H1 (cell line): ENCODE data around the gene SERPINB12. TPM values are rescaled to one million over a fixed set of nuclear protein-coding genes. Genes with fewer than 3 reads are reported as not detected.

ENCODE experiments used
- CTCF ChIA-PET: fragments of 300-600 bp; sonication (Branson Sonifier 250); formaldehyde crosslinking; loops from one replicate; lab custom pipeline; 2021; ENCODE audit not compliant: partially characterized antibody; lab: Charles Lee
- POLR2A ChIA-PET: fragments of 300-600 bp; sonication (Branson Sonifier 250); formaldehyde crosslinking; loops from one replicate; lab custom pipeline; 2021; ENCODE audit warnings: inconsistent platforms; ENCODE audit not compliant: partially characterized antibody; lab: Charles Lee
- DNase-seq, 2 experiments: peaks; one replicate each; pipeline versions ENCODE4 v3.0.0 to v3.0.0-alpha.2; 2010 to 2022; ENCODE audit warnings: low spot score in 2 of 2, low read depth in 1 of 2, mixed read lengths in 1 of 2
- FAIRE-seq: peaks from 2 replicates; lab custom pipeline; 2011; peaks lifted over from hg19 to GRCh38; lab: Jason Lieb, UNC
- H2AFZ ChIP-seq: 2 replicates; pipeline ENCODE4 v1.8.1; 2012; ENCODE audit warnings: low read length, inconsistent platforms
- H2AK5ac ChIP-seq: 2 replicates; pipeline ENCODE4 v1.6.1; 2013; ENCODE audit warnings: low read depth, low read length
- H2BK120ac ChIP-seq: replicated peaks from 2 replicates; pipeline ENCODE3; 2013; ENCODE audit warnings: low read depth, low read length, inconsistent platforms
- H2BK12ac ChIP-seq: 2 replicates; pipeline ENCODE4 v1.6.1; 2013; ENCODE audit warnings: low read depth, low read length
- H2BK15ac ChIP-seq: 2 replicates; pipeline ENCODE4 v1.6.1; 2013; ENCODE audit warnings: low read length
- H2BK20ac ChIP-seq: 2 replicates; pipeline ENCODE4 v1.6.1; 2013; ENCODE audit warnings: low read length
- H2BK5ac ChIP-seq: 2 replicates; pipeline ENCODE4 v1.6.1; 2013; ENCODE audit warnings: low read depth, low read length
- H3K14ac ChIP-seq: 2 replicates; pipeline ENCODE4 v1.6.1; 2013; ENCODE audit warnings: inconsistent platforms; ENCODE audit not compliant: insufficient read length
- H3K18ac ChIP-seq: 2 replicates; pipeline ENCODE4 v1.6.1; 2013; ENCODE audit warnings: low read length; ENCODE audit errors: extremely low read depth
- H3K23ac ChIP-seq: 2 replicates; pipeline ENCODE4 v1.6.1; 2013; ENCODE audit warnings: inconsistent platforms; ENCODE audit not compliant: insufficient read length
- H3K23me2 ChIP-seq: 2 replicates; pipeline ENCODE4 v1.6.1; 2013; ENCODE audit warnings: low read depth, low read length
- H3K27ac ChIP-seq: 2 replicates; pipeline ENCODE4 v1.6.1; 2011; ENCODE audit warnings: low read depth, low read length, inconsistent platforms
- H3K27me3 ChIP-seq, 4 experiments: replicated peaks in 1 of 4; 1 replicate in 1 of 4; 2 replicates in 3 of 4; pipeline versions ENCODE4 v1.6.1 to v1.8.1; 2011 to 2013; ENCODE audit warnings: low read length in 3 of 4, mild to moderate bottlenecking in 3 of 4, inconsistent platforms in 2 of 4, mixed read lengths in 2 of 4, moderate library complexity in 1 of 4; ENCODE audit not compliant: control insufficient read depth in 3 of 4, insufficient read depth in 3 of 4; ENCODE audit errors: extremely low read depth in 1 of 4
- H3K36me3 ChIP-seq, 4 experiments: 2 replicates each; pipeline versions ENCODE4 v1.6.1 to v1.8.1; 2011 to 2013; ENCODE audit warnings: mild to moderate bottlenecking in 4 of 4, low read length in 3 of 4, moderate library complexity in 2 of 4, control low read depth in 1 of 4, inconsistent platforms in 1 of 4; ENCODE audit not compliant: insufficient read depth in 4 of 4, control insufficient read depth in 2 of 4
- H3K4ac ChIP-seq: replicated peaks from 2 replicates; pipeline ENCODE3; 2013; ENCODE audit warnings: low read length, low read depth, mixed read lengths, inconsistent platforms; ENCODE audit not compliant: insufficient read length
- H3K4me1 ChIP-seq, 4 experiments: replicated peaks in 1 of 4; 1 replicate in 1 of 4; 2 replicates in 3 of 4; pipeline versions ENCODE4 v1.6.1 to v1.8.1; 2011 to 2013; ENCODE audit warnings: low read length in 3 of 4, inconsistent platforms in 2 of 4, mixed read lengths in 1 of 4; ENCODE audit not compliant: insufficient read depth in 4 of 4, control insufficient read depth in 3 of 4
- H3K4me2 ChIP-seq, 2 experiments: 2 replicates each; pipeline versions ENCODE4 v1.6.1 to v1.8.1; 2011 to 2013; ENCODE audit warnings: low read depth in 2 of 2, low read length in 2 of 2, control low read depth in 1 of 2, inconsistent platforms in 1 of 2, mild to moderate bottlenecking in 1 of 2; ENCODE audit not compliant: insufficient read depth in 1 of 2
- H3K4me3 ChIP-seq, 4 experiments: fragments of 200-600, 300-600 bp in 1 of 4; sonication (generic), shearing (Covaris generic), sonication (Bioruptor Twin) in 1 of 4; 2 replicates each; pipeline versions ENCODE4 v1.5.1 to v1.8.1; 2011 to 2016; ENCODE audit warnings: low read length in 4 of 4, low read depth in 3 of 4, control low read depth in 2 of 4, inconsistent platforms in 2 of 4, mild to moderate bottlenecking in 2 of 4, mixed read lengths in 1 of 4, moderate library complexity in 1 of 4; ENCODE audit not compliant: insufficient read depth in 2 of 4; ENCODE audit errors: extremely low read depth in 1 of 4
- H3K56ac ChIP-seq: replicated peaks from 2 replicates; pipeline ENCODE3; 2013; ENCODE audit warnings: low read depth, mild to moderate bottlenecking, mixed read lengths, low read length, inconsistent platforms; ENCODE audit not compliant: insufficient read length
- H3K79me1 ChIP-seq: 2 replicates; pipeline ENCODE4 v1.6.1; 2013; ENCODE audit warnings: low read depth, low read length, control low read depth
- H3K79me2 ChIP-seq, 2 experiments: 2 replicates each; pipeline versions ENCODE4 v1.6.1 to v1.8.1; 2012 to 2013; ENCODE audit warnings: low read length in 2 of 2, mild to moderate bottlenecking in 2 of 2, inconsistent platforms in 1 of 2; ENCODE audit not compliant: insufficient read depth in 2 of 2, control insufficient read depth in 1 of 2
- H3K9ac ChIP-seq, 4 experiments: replicated peaks in 1 of 4; 1 replicate in 1 of 4; 2 replicates in 3 of 4; pipeline versions ENCODE4 v1.6.1 to v1.8.1; 2011 to 2013; ENCODE audit warnings: low read depth in 3 of 4, low read length in 3 of 4, control low read depth in 2 of 4, mild to moderate bottlenecking in 2 of 4, moderate library complexity in 2 of 4, inconsistent platforms in 1 of 4; ENCODE audit errors: extremely low read depth in 1 of 4
- H3K9me3 ChIP-seq, 2 experiments: 2 replicates each; pipeline versions ENCODE4 v1.6.1 to v1.8.1; 2012 to 2013; ENCODE audit warnings: mild to moderate bottlenecking in 2 of 2, moderate library complexity in 2 of 2, control low read depth in 1 of 2, inconsistent platforms in 1 of 2, low read depth in 1 of 2, low read length in 1 of 2, mixed read lengths in 1 of 2; ENCODE audit not compliant: insufficient read depth in 2 of 2
- H4K20me1 ChIP-seq, 2 experiments: replicated peaks in 1 of 2; 2 replicates each; pipeline versions ENCODE3 to v1.8.1; 2011 to 2013; ENCODE audit warnings: inconsistent platforms in 2 of 2, low read length in 2 of 2, mild to moderate bottlenecking in 1 of 2; ENCODE audit not compliant: insufficient read depth in 2 of 2, control insufficient read depth in 1 of 2
- H4K5ac ChIP-seq: 2 replicates; pipeline ENCODE4 v1.6.1; 2013; ENCODE audit warnings: low read length, low read depth, mixed read lengths, inconsistent platforms; ENCODE audit not compliant: insufficient read length
- H4K8ac ChIP-seq: 2 replicates; pipeline ENCODE4 v1.8.0; 2013; ENCODE audit warnings: mild to moderate bottlenecking, moderate library complexity, low read length, inconsistent platforms; ENCODE audit not compliant: insufficient read depth; ENCODE audit errors: extremely low read depth
- H4K91ac ChIP-seq: replicated peaks from 2 replicates; pipeline ENCODE3; 2013; ENCODE audit warnings: low read length, mixed read lengths, inconsistent platforms; ENCODE audit not compliant: insufficient read length
- BCL11A ChIP-seq, 2 experiments: IDR thresholded peaks; one replicate each; pipeline ENCODE4 v1.6.1; 2011; ENCODE audit warnings: low read depth in 2 of 2, low read length in 2 of 2, mild to moderate bottlenecking in 2 of 2
- CHD1 ChIP-seq: IDR thresholded peaks from 2 replicates; pipeline ENCODE4 v1.6.1; 2012; ENCODE audit warnings: low read depth, low read length, improper control_type of control experiment
- CHD2 ChIP-seq: IDR thresholded peaks from 2 replicates; pipeline ENCODE4 v1.6.1; 2012; ENCODE audit warnings: low read length, improper control_type of control experiment
- EP300 ChIP-seq, 2 experiments: IDR thresholded peaks; 1 replicate in 1 of 2; 2 replicates in 1 of 2; pipeline ENCODE4 v1.6.1; 2011 to 2012; ENCODE audit warnings: low read depth in 2 of 2, low read length in 2 of 2, mild to moderate bottlenecking in 2 of 2, borderline replicate concordance in 1 of 2, inconsistent platforms in 1 of 2, moderate library complexity in 1 of 2
- GABPA ChIP-seq: IDR thresholded peaks from 2 replicates; pipeline ENCODE4 v1.6.1; 2011; ENCODE audit warnings: mild to moderate bottlenecking, low read length, moderate library complexity, borderline replicate concordance; ENCODE audit not compliant: insufficient read depth
- GTF2F1 ChIP-seq: IDR thresholded peaks from 2 replicates; pipeline ENCODE4 v1.6.1; 2012; ENCODE audit warnings: low read depth, low read length, improper control_type of control experiment, borderline replicate concordance
- JUN ChIP-seq: IDR thresholded peaks from 2 replicates; pipeline ENCODE4 v1.6.1; 2011; ENCODE audit warnings: low read depth, mild to moderate bottlenecking, improper control_type of control experiment, low read length
- NANOG ChIP-seq: IDR thresholded peaks from 2 replicates; pipeline ENCODE4 v1.6.1; 2011; ENCODE audit warnings: low read length, low read depth, mild to moderate bottlenecking, inconsistent platforms; ENCODE audit not compliant: insufficient read depth, poor library complexity, severe bottlenecking
- NRF1 ChIP-seq: IDR thresholded peaks from 2 replicates; pipeline ENCODE4 v1.6.1; 2011; ENCODE audit warnings: mild to moderate bottlenecking, low read depth, low read length, improper control_type of control experiment
- POLR2A ChIP-seq, 2 experiments: IDR thresholded peaks; 1 replicate in 1 of 2; 2 replicates in 1 of 2; pipeline ENCODE4 v1.6.1; 2011; ENCODE audit warnings: low read depth in 2 of 2, low read length in 2 of 2, mild to moderate bottlenecking in 2 of 2; ENCODE audit errors: control extremely low read depth in 1 of 2
- POU5F1 ChIP-seq: IDR thresholded peaks from 2 replicates; pipeline ENCODE4 v1.6.1; 2011; ENCODE audit warnings: low read depth, mild to moderate bottlenecking, low read length, moderate library complexity
- SP2 ChIP-seq: IDR thresholded peaks from 2 replicates; pipeline ENCODE4 v1.6.1; 2012; ENCODE audit warnings: mild to moderate bottlenecking, low read length, inconsistent platforms
- TAF7 ChIP-seq: optimal IDR thresholded peaks from 2 replicates; pipeline ENCODE3; 2011; ENCODE audit warnings: low read depth, mild to moderate bottlenecking, inconsistent platforms, low read length, moderate library complexity, borderline replicate concordance
- WGBS, 2 experiments: shearing (Covaris generic) in 1 of 2; methylation state at CpG; one replicate each; pipeline versions ENCODE4 v1.1.6 to v1.1.7; 2013 to 2015; ENCODE audit warnings: low lambda C conversion rate in 2 of 2, mixed read lengths in 2 of 2, inconsistent platforms in 1 of 2, low coverage in 1 of 2, missing lambda C conversion rate in 1 of 2; ENCODE audit not compliant: insufficient replicate concordance in 2 of 2, insufficient coverage in 1 of 2, insufficient read length in 1 of 2; ENCODE audit errors: extremely low coverage in 1 of 2, missing lambda C conversion rate in 1 of 2; 5-methylcytosine and 5-hydroxymethylcytosine counted together
- polyA plus RNA-seq, 7 experiments: library from polyadenylated mRNA; depleted of rRNA in 3 of 7; stranded (reverse) in 5 of 7; unstranded in 2 of 7; fragments of >200 nt in 5 of 7; fragments of 200-250 nt in 2 of 7; gene quantifications; 1 replicate in 5 of 7; 2 replicates in 1 of 7; 4 replicates in 1 of 7; pipeline versions ENCODE4 v1.2.1 to v1.2.3, GENCODE V29; 2011 to 2013; ENCODE audit warnings: missing spikeins in 2 of 7, mixed read lengths in 2 of 7
- total RNA-seq: library from RNA; stranded (reverse); fragmentation: NEBNext Ultra II Directional; extraction: Animal tissue kit (Norgen Biotek cat#: 25700); gene quantifications from 2 replicates; pipeline ENCODE4 v1.2.1, GENCODE V29; 2021

Gene SERPINB12
- total and polyA plus RNA-seq, 2 of the 8 experiments (the other 6 are each of a cell fraction or from before 2014, with no cell fraction given): not detected

GRCh38 chr18:63508596-63508995 lies 33.6 kb upstream of the SERPINB12 start:
- Histone ChIP-seq H3K4me2 (no peak overlapping the region), H2BK12ac (no peak overlapping the region), H3K36me3 (no peaks in the 10 kb centered on the region), H3K56ac (no peak overlapping the region), H3K23ac (no peak overlapping the region), H2BK15ac (no peak overlapping the region), H4K8ac (no peak overlapping the region), H3K79me1 (no peaks in the 10 kb centered on the region), H3K27me3 (no peaks in the 10 kb centered on the region), H2BK120ac (no peak overlapping the region), H3K9me3 (no peaks in the 10 kb centered on the region), H4K91ac (no peak overlapping the region), H3K4me1 (peaks cover 0 to 7% (median 2%) of the 10 kb centered on the region in 4 experiments; a peak in 2 of 7 replicates), H3K23me2 (no peaks in the 10 kb centered on the region), H3K4ac (no peak overlapping the region), H4K5ac (no peak overlapping the region), H3K4me3 (no peak overlapping the region), H3K18ac (no peak overlapping the region), H2BK5ac (no peak overlapping the region), H3K9ac (no peak overlapping the region), H3K27ac (no peak overlapping the region), H2AK5ac (no peak overlapping the region), H2AFZ (no peak overlapping the region), H3K79me2 (no peaks in the 10 kb centered on the region), H4K20me1 (no peaks in the 10 kb centered on the region), H3K14ac (no peak overlapping the region), H2BK20ac (no peak overlapping the region)
- WGBS, 2 experiments: 86% methylated on average over 3 of the region's 3 CpGs; no CpG with 5 or more reads in 1 of the 2 experiments
- DNase-seq (no peak), FAIRE-seq (no peak)
- no peak for TF ChIP-seq EP300 (IDR thresholded peaks at IDR 0.05; ENCODE audit: borderline replicate concordance in 1 of 2, low read depth in 2 of 2, low read length in 2 of 2)
- no peak for TF ChIP-seq NRF1
- no peak for TF ChIP-seq POLR2A (IDR thresholded peaks at IDR 0.05; ENCODE audit: control extremely low read depth in 1 of 2, low read depth in 2 of 2, low read length in 2 of 2)
- no peak for TF ChIP-seq POU5F1
- no peak for TF ChIP-seq TAF7
- TF ChIP-seq NANOG: no peak
- TF ChIP-seq CHD2: no peak
- no peak for TF ChIP-seq CHD1
- TF ChIP-seq GTF2F1: no peak
- no peak for TF ChIP-seq GABPA
- no peak for TF ChIP-seq BCL11A (IDR thresholded peaks at IDR 0.05; ENCODE audit: low read depth in 2 of 2, low read length in 2 of 2)
- no peak for TF ChIP-seq SP2
- no peak for TF ChIP-seq JUN
- CTCF ChIA-PET: interaction anchor here (1.3 to 17.3 kb wide), 6 partner anchors 10 to 233 kb away, joined by 3 to 366 read pairs (median 26); partner anchors contain the start of gene SERPINB13
- POLR2A ChIA-PET: no interaction called here
